Activated CD4-positive, alpha-beta T cell treated with anti-CD3 and anti-CD28 coated beads for 36 hours (primary cell): ENCODE results near the gene ZNF143. TPM values are rescaled to one million over a fixed set of nuclear protein-coding genes. Genes with fewer than 3 reads are reported as not detected.
"Not testable (repeated sequence)": the region's sequence is repeated elsewhere in the genome, so short reads cannot be mapped to it uniquely, and the experiment has no call there.

Source experiments
- ATAC-seq: fragments of 200-7000 bp; cut with Tn5 transposase; one replicate; pipeline ENCODE4 v1.10.0; 2021; ENCODE audit warnings: mild to moderate bottlenecking, moderate library complexity
- CTCF ChIA-PET: fragments of 350-600 bp; sonication (Branson Sonifier 250); formaldehyde crosslinking; loops from one replicate; lab custom pipeline; 2021; ENCODE audit warnings: antibody characterized with exemption; lab: Charles Lee
- POLR2A ChIA-PET: fragments of 350-600 bp; sonication (Branson Sonifier 250); formaldehyde crosslinking; loops from one replicate; lab custom pipeline; 2021; ENCODE audit warnings: antibody characterized with exemption, inconsistent platforms; lab: Charles Lee
- DNase-seq: peaks from one replicate; pipeline ENCODE4 v3.0.0-alpha.2; 2020
- H3K27ac Mint-ChIP-seq: one replicate; pipeline ENCODE4 v1.8.0; 2021; ENCODE audit warnings: mixed read lengths
- H3K27me3 Mint-ChIP-seq: one replicate; pipeline ENCODE4 v1.8.0; 2021; ENCODE audit warnings: mixed read lengths
- H3K36me3 Mint-ChIP-seq: one replicate; pipeline ENCODE4 v1.8.0; 2021; ENCODE audit warnings: low read depth, mixed read lengths
- H3K4me1 Mint-ChIP-seq: one replicate; pipeline ENCODE4 v1.8.0; 2021; ENCODE audit warnings: mixed read lengths
- H3K4me3 Mint-ChIP-seq: one replicate; pipeline ENCODE4 v1.8.0; 2021; ENCODE audit warnings: mild to moderate bottlenecking, moderate library complexity, mixed read lengths
- H3K9me3 Mint-ChIP-seq: one replicate; pipeline ENCODE4 v1.8.0; 2021; ENCODE audit warnings: low read depth, mixed read lengths
- intact Hi-C, 2 experiments: fragments of 100-400 bp; cut with DNase I in 1 of 2; cut with micrococcal nuclease in 1 of 2; formaldehyde crosslinking; loops; one replicate each; pipeline versions ENCODE4 v1.14.2 to v1.15.1; 2022 to 2024; cut with DNase I, micrococcal nuclease
- total RNA-seq, 2 experiments: library from RNA; stranded (reverse); gene quantifications; one replicate each; pipeline ENCODE4 v1.2.3, GENCODE V29; 2021

ZNF143 gene
- 10 to 100 TPM; 32.6 to 34.9 TPM for total RNA-seq

DNA sequence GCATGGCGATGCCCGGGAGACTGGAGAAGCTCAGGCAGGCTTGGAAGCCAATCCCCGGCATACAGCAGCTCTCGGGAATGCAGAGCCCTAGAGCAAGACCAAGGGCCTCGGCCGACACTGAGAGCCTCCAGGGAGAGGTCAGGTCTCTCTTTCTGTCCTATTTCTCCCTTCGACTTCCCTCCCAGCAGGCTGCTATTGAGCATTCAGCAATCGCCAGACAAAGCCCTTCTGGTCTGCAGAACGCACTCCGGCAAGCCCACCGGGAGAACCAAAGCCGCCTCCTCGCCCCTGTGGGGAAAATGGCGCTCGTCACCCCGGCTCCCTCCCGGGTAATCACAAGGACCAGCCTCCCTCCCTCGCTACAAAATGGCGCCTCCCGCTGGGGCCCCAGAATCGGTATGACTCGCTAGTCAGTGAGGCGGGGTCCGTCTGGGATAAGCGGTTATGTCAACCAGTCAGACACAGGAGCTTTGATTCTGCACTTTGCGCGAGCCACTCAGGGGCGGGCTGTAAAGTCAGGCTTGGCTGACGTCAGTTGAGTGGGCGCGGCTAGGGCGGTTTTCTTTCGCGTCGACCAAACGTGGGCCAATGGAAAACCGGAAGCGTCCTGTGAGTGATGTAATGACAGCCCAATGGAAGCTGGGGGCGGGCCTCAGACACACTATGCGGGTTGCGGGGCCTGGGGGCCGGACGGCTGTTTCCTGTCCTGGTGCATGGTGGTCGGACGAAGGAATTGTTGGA lies at the start of gene ZNF143:
TSS of gene ZNF143 (plus strand) at position 691 of the 741 bp plus-strand sequence. CDS start 10,297 bp downstream, outside the sequence.
- ATAC-seq (peak; percentile 93), DNase-seq (peak; percentile 100)
- Mint-ChIP-seq H3K27ac (peak within 1 kb of the TSS; percentile 99), H3K4me3 (peak within 1 kb of the TSS; percentile 93), H3K4me1 (peaks cover 24% of the 10 kb centered on the region), H3K27me3 (no peaks in the 10 kb centered on the region), H3K36me3 (peaks cover 14% of the 10 kb centered on the region), H3K9me3 (no peaks in the 10 kb centered on the region)
- intact Hi-C loops: loop anchor here (1.0 to 10.0 kb wide), 21 partner anchors 76 to 1348 kb away; partner anchors contain the start of genes AKIP1 (in 2 of the 2), IPO7 (in 2 of the 2), TMEM41B (in 2 of the 2) and WEE1 (in 2 of the 2)
- CTCF ChIA-PET: interaction anchor here (0.7 to 1.9 kb wide), 9 partner anchors 11 to 294 kb away, joined by 3 to 6 read pairs (median 3); no protein-coding TSS in a partner anchor
- POLR2A ChIA-PET: interaction anchor here (0.5 to 2.6 kb wide), 18 partner anchors 19 to 1348 kb away, joined by 3 to 16 read pairs (median 3); partner anchors contain the start of genes EIF4G2, IPO7 and WEE1

DNA sequence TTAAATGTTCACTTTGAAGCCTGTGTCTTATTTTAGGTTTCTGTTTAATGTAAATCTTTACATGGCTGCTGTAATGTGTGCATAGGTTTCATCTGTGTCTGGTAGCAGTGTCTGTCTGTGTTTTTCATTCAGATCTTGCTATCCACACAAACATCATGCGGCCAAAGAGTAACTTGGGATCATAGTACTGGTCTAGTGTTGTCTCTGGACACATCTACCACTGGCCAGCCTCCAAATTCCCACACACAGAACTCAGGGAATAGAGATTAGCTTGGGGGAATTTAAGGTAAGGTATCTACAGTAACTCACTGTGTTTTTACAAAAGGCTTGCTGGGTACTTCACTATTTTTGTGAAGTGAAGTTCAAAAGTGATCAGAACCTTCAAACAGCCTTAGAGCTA lies 32.1 kb upstream of the ZNF143 start:
- Mint-ChIP-seq H3K27ac (no peak overlapping the region), H3K4me1 (no peaks in the 10 kb centered on the region)
- CTCF ChIA-PET: interaction anchor here (0.6 kb wide), 1 partner anchor 98 kb away, joined by 4 read pairs; no protein-coding TSS in a partner anchor

DNA sequence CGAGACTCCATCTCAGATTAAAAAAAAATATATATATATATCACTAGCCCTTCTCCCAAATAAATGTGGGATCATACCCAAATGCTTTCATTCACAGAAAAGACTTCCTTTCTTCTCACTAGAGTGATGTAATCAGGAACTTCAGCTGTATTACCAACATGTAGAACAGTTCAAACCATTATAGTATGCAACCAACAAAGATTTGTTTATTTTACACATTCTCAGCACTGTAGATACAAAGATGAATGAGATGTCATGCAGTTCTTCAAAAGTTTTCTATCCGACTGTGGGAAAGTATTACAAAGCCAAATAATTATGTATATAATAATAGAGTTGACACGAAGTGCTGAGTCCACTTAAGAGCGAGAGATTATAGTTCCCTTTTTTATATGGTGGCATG lies 22.2 kb upstream of the ZNF143 start:
- Mint-ChIP-seq H3K9me3 (no peaks in the 10 kb centered on the region), H3K4me1 (no peaks in the 10 kb centered on the region), H3K4me3 (no peak overlapping the region), H3K27ac (no peak overlapping the region), H3K27me3 (no peaks in the 10 kb centered on the region), H3K36me3 (peaks cover 57% of the 10 kb centered on the region)
- ChIA-PET CTCF (no interaction called here), POLR2A (interaction anchor here (0.6 kb wide), 1 partner anchor 62 kb away, joined by 3 read pairs; no protein-coding TSS in a partner anchor)
- intact Hi-C loops: no loop called here
- ATAC-seq: no peak
- no peak for DNase-seq

More for the DNA sequence above, 32.1 kb upstream of the ZNF143 start:
- DNase-seq (no peak), ATAC-seq (no peak)
- peaks cover 53% of the 10 kb centered on the region for H3K36me3 Mint-ChIP-seq
- POLR2A ChIA-PET: no interaction called here
- no peaks in the 10 kb centered on the region for H3K9me3 Mint-ChIP-seq
- no peak overlapping the region for H3K4me3 Mint-ChIP-seq
- intact Hi-C loops: no loop called here
- H3K27me3 Mint-ChIP-seq: no peaks in the 10 kb centered on the region

DNA sequence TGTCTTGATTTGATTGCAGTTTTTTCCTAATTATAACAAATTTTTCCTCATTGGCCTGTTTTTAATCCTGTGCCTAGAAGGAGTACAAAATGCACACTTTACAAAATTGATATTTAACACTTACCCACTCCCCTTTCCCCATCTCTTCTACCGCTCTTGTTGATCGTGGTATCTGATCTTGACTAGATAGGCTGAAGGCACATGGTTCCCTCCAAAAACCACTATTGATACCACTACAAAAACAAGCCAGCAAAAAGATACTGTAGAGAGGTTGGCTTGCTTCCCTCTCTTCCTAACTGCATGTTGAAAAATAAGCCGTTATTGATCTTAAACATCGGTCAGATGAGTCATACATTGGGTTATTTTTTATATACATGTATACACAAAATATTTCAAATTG lies 14.6 kb upstream of the ZNF143 start:
- DNase-seq (no peak), ATAC-seq (no peak)
- Mint-ChIP-seq H3K4me1 (peaks cover 4% of the 10 kb centered on the region), H3K27me3 (no peaks in the 10 kb centered on the region), H3K4me3 (no peak overlapping the region), H3K27ac (no peak overlapping the region), H3K36me3 (peaks cover 41% of the 10 kb centered on the region), H3K9me3 (no peaks in the 10 kb centered on the region)
- CTCF ChIA-PET: interaction anchor here (0.7 kb wide), 1 partner anchor 12 kb away, joined by 3 read pairs; no protein-coding TSS in a partner anchor
- intact Hi-C loops: no loop called here
- POLR2A ChIA-PET: no interaction called here

DNA sequence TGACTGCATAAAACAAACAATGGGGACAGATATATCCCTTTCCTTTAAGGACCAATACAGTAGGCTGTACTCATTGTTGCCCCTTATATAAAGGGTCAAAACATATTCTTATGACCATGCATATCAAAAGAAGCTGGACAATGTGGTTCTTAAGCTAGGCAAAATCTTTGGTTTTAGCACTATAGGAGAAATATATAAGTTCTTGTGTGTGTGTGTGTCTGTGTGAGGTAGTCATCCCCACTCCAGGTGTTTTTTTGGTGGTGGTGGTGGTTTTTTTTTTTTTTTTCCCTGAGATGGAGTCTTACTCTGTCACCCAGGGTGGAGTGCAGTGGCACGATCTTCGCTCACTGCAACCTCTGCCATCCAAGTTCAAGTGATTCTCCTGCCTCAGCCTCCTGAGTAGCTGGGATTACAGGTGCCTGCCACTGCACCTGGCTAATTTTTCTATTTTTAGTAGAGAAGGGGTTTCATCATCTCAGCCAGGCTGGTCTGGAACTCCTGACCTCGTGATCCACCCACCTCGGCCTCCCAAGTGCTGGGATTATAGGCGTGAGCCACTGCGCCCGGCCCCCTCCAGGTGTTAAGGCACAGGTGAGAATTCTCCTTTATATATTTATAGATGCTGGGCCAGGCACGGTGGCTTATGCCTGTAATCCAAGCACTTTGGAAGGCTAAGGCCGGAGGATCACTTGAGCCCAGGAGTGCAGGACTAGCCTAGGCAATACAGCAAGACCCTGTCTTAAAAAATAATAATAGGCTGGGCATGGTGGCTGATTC lies 12.0 kb upstream of the ZNF143 start:
- H3K27ac Mint-ChIP-seq: no peak overlapping the region
- peaks cover 5% of the 10 kb centered on the region for H3K9me3 Mint-ChIP-seq
- no peaks in the 10 kb centered on the region for H3K27me3 Mint-ChIP-seq
- peaks cover 29% of the 10 kb centered on the region for H3K36me3 Mint-ChIP-seq
- intact Hi-C loops: no loop called here
- H3K4me1 Mint-ChIP-seq: peaks cover 4% of the 10 kb centered on the region
- no peak overlapping the region for H3K4me3 Mint-ChIP-seq
- DNase-seq (no peak), ATAC-seq (no peak)
- ChIA-PET POLR2A (no interaction called here), CTCF (interaction anchor here (2.1 kb wide), 1 partner anchor 12 kb away, joined by 6 read pairs; the partner anchor contains the start of gene ZNF143)

DNA sequence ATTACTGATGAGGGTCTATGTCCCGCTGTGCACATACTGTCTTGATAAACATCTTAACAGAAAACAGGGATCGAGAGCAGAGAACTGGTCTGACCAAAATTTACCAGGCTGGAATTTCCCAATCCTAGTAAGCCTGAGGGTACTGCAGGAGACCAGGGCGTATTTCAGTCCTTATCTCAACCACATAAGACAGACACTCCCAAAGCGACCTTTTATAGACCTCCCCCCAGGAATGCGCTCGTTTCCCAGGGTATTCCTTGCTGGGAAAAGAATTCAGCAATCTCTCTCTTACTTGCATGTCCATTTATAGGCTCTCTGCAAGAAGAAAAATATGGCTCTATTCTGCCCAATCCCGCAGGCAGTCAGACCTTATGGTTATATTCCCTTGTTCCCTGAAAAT lies 8.8 kb upstream of the ZNF143 start:
- DNase-seq, POLR2A ChIA-PET, H3K4me3 Mint-ChIP-seq, intact Hi-C loops, H3K4me1 Mint-ChIP-seq, H3K27me3 Mint-ChIP-seq, ATAC-seq, CTCF ChIA-PET, H3K9me3 Mint-ChIP-seq, H3K27ac Mint-ChIP-seq: not testable (repeated sequence)
- H3K36me3 Mint-ChIP-seq: peaks cover 20% of the 10 kb centered on the region

DNA sequence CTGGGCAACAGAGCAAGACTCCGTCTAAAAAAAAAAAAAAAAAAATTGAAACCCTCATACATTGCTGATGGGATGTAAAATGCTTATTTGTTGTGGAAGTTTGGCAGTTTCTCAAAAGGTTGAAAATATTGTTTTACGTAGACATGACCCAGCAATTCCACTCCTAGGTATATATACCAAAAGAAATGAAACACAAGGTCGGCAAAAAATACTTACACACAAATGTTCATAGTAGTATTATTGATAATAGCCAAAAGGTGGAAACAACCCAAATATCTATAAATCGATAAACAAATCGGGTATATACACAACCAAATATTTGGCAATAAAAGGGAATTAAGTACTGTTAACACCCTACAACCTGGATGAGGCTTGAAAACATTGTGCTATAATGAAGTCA lies 5.1 kb upstream of the ZNF143 start:
- DNase-seq (no peak), ATAC-seq (no peak)
- no peaks in the 10 kb centered on the region for H3K27me3 Mint-ChIP-seq
- ChIA-PET CTCF (no interaction called here), POLR2A (no interaction called here)
- peaks cover 5% of the 10 kb centered on the region for H3K9me3 Mint-ChIP-seq
- H3K36me3 Mint-ChIP-seq: peaks cover 14% of the 10 kb centered on the region
- H3K4me3 Mint-ChIP-seq: no peak overlapping the region
- no peak overlapping the region for H3K27ac Mint-ChIP-seq
- intact Hi-C loops: no loop called here
- H3K4me1 Mint-ChIP-seq: peaks cover 2% of the 10 kb centered on the region

DNA sequence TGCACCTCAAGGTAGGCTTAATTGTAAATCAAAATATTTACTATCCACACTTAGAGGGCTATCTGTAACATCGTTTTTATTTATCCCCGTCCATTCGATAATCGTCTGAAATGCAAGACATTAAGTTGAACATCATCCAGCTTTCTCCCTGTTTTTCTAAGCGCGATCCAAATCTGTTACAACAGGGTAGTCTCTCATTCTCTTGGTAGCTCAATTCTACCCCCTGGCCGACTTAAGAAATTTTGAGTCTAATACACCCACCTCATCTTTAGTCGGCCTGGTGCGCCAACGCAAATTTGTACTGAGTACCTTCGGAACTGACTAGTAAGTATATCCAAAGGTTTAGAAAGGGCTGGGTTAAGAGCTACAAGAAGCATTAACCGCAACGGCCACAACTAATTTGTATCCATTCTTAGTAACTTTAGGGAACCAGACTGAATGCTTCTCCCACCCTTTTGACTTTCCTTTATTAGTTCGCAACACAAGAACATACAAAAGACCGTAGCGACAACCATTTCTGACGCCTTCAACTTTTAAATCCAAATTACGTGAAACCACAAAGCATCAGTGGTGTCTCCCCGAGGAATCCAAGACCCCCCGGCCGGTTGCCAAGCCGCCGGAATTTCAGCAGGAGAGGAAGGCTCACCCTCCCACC lies 1.0 kb upstream of the ZNF143 start:
- Mint-ChIP-seq H3K27me3 (no peaks in the 10 kb centered on the region), H3K4me3 (peak overlapping the region; percentile 93), H3K27ac (peak overlapping the region; percentile 99), H3K9me3 (no peaks in the 10 kb centered on the region), H3K36me3 (peaks cover 14% of the 10 kb centered on the region), H3K4me1 (peaks cover 24% of the 10 kb centered on the region)
- intact Hi-C loops: loop anchor here (1.0 to 10.0 kb wide), 18 partner anchors 75 to 1349 kb away; partner anchors contain the start of genes AKIP1 (in 2 of the 2), IPO7 (in 2 of the 2), TMEM41B (in 2 of the 2) and WEE1 (in 2 of the 2)
- peak; percentile 60 for DNase-seq
- ChIA-PET CTCF (interaction anchor here (0.6 to 1.9 kb wide), 12 partner anchors 11 to 403 kb away, joined by 3 to 6 read pairs (median 3); no protein-coding TSS in a partner anchor), POLR2A (interaction anchor here (0.5 to 2.6 kb wide), 12 partner anchors 19 to 1349 kb away, joined by 3 to 16 read pairs (median 6); partner anchors contain the start of genes EIF4G2, IPO7 and WEE1)
- no peak for ATAC-seq

DNA sequence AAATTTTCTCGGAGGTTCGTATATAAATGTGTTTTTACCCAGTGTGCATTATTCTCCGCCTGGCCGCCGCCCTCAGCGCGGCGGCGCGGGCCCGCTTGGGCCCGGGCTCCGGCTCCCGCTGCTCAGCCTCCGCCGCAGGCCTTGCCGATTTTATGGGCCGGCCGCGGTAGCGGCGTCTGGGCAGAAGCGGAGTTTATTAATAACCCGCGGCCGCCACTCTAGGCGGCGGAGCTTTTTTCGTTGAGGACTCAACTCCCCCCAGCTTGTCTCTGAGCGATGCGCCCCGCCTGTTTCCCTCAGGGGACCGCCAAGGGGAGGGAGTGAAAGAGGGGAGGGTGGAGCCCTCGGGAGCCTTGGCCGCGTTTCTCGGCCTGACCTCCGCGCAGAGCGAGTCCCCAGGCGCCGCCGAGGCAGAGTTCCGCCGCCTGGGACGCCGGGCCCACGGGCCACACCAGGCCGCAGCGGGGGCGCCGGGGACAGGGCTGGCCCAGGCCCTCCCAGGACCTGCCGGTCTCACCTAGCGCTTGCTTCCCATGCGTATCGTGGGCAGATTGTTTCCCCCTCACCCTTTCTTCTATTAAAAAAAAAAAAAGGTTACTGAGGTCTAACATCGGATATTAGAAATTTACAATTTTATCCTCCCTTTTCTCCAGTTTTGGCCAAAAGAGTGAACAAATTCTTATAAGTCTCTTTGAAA lies 399 bp downstream of the ZNF143 start:
- Mint-ChIP-seq H3K4me3 (peak overlapping the region; percentile 93), H3K4me1 (peaks cover 24% of the 10 kb centered on the region), H3K9me3 (no peaks in the 10 kb centered on the region), H3K27me3 (no peaks in the 10 kb centered on the region), H3K36me3 (peaks cover 14% of the 10 kb centered on the region), H3K27ac (peak overlapping the region; percentile 99)
- ATAC-seq (peak; percentile 45), DNase-seq (peak; percentile 85)
- ChIA-PET CTCF (interaction anchor here (0.7 to 1.6 kb wide), 7 partner anchors 13 to 294 kb away, joined by 3 to 6 read pairs (median 4); no protein-coding TSS in a partner anchor), POLR2A (interaction anchor here (0.5 to 2.6 kb wide), 18 partner anchors 18 to 934 kb away, joined by 3 to 16 read pairs (median 4); partner anchors contain the start of genes IPO7 and WEE1)
- intact Hi-C loops: loop anchor here (1.0 to 10.0 kb wide), 13 partner anchors 97 to 1348 kb away; partner anchors contain the start of genes ADM (in 1 of the 2), AKIP1 (in 1 of the 2), CTR9 (in 1 of the 2) and DENND5A (in 1 of the 2)

DNA sequence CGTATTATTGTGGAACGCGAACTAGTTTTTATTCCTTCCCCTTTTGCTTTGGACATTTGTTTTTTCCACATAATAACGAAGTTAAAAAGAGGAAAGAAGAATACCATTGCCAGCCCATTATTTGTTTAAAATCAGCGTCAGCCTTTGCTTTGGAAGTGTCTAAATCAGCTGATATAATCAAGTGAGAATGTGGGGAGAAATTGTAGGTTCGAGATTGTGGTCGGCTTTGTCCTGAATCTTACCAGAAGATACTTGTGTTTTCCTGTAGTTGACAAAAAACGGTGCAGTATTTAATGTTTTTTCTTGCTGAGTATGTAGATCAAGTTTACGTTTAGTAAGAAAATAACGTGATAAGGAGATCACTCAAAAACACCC lies 935 bp downstream of the ZNF143 start:
- H3K36me3 Mint-ChIP-seq: peaks cover 14% of the 10 kb centered on the region
- no peak for ATAC-seq
- POLR2A ChIA-PET: interaction anchor here (0.6 to 2.6 kb wide), 6 partner anchors 29 to 198 kb away, joined by 3 to 15 read pairs (median 4); partner anchors contain the start of gene IPO7

More for the DNA sequence above, 935 bp downstream of the ZNF143 start:
- Mint-ChIP-seq H3K27me3 (no peaks in the 10 kb centered on the region), H3K9me3 (no peaks in the 10 kb centered on the region), H3K4me1 (peaks cover 27% of the 10 kb centered on the region), H3K4me3 (peak overlapping the region; percentile 93), H3K27ac (peak overlapping the region; percentile 91)
- no peak for DNase-seq
- intact Hi-C loops: loop anchor here (1.0 to 10.0 kb wide), 13 partner anchors 97 to 1347 kb away; partner anchors contain the start of genes ADM (in 1 of the 2), AKIP1 (in 1 of the 2), CTR9 (in 1 of the 2) and DENND5A (in 1 of the 2)
- CTCF ChIA-PET: interaction anchor here (1.0 to 1.6 kb wide), 2 partner anchors 46 to 73 kb away, joined by 4 read pairs; no protein-coding TSS in a partner anchor
